NOMO-1 treated with DMSO at 0.1 percent for 48 hours (cell line): Measurements from ENCODE around the gene FARSB.
A peak's percentile ranks its signal among the peaks of the same experiment; 100 is the strongest.

Experiments used
- DNase-seq: peaks from one replicate; lab custom pipeline; 2025; ENCODE audit not compliant: unreplicated experiment; lab: John Stamatoyannopoulos, UW

FARSB gene

DNA sequence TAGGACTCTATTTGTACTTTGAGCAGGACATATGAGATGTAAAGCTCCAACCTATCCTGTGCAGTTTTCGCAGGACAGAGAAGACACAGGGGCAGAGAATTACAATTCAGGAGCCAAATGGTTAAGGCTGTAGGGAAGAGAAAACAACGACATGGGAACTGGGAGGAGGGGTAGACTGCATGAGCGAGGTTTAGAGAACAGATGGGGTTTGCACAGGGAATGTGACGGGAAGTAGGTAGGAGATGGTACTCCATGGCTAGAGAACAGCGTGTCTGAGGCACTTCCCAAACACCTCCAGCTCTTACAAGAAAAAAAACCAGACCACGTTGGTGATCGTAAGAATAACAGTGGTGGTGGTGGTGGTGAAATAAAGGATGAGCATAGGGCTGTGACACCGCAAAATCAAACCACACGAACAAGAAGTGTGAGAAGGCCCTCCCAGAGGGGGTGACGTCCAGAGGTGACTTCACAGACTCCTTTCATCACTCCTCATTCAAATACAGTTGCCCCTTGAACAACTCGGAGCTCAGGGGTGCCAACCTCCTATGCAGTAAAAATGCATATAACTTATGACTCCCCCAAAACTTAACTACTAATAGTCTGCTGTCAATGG is 92.7 kb downstream of the FARSB start:
- no peak for DNase-seq

DNA sequence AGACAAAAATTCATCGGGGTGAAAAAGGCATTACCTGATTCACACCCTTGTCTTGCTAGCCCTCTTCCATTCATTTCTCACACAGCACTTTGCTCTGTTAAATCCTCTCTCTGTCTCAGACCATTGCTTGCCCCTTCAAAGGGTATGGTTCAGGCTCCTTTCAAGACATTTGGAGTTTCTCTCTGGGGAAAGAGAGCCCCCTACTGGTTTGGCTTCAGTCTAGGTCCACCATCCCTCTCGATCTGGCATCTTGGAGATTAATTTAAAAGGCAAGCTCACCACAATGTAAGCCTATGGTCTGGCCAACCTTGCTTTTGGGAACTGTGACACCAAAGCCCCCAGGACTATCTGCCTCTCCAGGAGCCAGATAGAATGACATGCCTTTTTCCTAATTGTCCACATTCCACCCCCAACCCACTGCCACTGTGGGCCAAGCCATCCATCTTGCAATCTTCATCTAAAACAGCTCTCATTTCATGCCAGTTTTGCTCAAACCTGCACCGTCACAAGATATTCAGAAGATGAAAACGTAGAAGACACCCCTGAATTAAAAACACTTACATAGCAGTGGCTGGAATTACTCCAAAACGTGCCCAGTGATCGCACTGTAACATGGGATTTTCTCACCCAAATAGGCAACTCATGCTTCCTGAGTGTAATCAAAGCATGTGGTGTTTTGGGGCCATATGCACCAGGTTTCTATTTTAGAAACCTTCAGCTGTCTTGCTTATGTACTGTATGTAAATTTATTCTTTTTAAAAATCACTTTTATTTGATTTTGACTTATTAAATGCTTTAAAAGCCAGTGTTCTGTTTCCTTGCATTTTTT is 93.9 kb downstream of the FARSB start:
- DNase-seq: peak; percentile 65

DNA sequence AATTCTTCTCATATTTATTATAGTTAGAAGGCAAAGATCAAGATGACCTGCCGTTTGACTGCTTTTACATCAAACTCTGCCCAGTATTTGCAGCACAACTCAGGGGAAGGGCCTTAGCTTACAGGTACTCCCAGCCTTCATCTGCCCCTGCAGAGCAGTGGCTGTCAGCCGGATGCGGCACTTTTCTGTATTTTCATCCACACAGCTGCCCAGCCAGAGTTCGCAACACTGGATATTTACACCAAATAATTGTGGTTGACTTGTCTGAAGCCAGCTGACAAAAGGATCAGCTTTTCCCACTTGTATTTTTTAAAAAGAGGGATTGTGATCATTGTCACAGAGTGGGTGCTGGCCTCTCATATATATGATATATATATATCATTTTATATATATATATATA is 94.7 kb downstream of the FARSB start:
- no peak for DNase-seq

DNA sequence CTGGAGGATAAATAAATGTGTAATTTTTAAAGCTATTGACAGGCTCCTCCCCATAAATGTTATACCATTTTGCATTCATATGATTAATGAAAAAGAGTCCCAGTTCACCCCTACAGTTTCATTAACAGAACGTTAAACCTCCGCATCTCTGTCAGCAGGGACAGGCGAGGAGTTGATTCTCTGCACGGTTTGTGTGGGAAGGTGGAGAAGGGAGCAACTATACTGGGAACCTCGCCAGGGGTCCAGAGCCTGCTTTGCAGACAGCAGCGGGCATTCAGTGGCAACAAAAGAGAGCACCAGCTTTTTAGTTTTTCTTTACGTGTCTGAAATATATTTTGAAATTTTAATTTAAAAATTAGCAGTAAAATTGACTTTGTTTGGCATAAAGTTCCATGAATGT is 101.4 kb downstream of the FARSB start:
- DNase-seq: no peak

DNA sequence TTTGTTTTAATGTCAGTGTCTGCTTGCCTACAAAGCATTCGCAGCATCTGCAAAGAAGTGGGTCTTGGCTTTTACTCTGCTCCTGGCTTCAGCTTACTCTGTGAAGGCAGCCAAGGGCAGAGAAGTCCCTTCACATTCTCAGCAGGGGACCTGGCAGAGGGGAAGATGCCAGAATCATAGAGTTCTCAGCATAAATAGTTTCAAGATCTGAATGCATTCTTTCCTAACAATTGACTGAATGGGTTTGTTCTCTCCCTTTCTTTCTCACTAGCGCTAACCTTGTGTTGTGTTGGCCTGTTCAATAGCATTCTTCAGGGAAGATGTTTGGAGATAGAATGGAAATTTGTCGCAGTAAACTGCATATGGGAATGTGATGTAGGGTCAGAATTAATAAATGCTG is 106.9 kb downstream of the FARSB start:
- no peak for DNase-seq

DNA sequence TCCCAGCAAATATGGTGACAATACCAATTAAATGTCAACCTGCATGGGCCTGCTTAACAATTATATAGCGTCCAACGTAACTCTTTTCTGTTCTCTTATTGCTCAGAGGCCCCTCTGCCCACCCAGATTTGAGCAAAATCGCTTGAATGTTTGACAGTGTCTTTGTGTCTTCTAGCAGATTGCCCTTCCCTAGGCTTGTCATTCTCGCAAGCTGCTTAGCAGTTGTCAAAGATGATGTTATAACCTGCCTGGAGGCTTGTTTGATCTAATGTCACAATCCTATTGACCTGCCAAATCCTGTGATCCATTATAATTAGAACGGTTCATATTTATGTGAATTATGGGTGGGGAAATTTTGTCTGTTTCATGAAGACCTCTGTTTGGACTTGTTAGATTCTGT is 108.8 kb downstream of the FARSB start:
- DNase-seq: no peak

DNA sequence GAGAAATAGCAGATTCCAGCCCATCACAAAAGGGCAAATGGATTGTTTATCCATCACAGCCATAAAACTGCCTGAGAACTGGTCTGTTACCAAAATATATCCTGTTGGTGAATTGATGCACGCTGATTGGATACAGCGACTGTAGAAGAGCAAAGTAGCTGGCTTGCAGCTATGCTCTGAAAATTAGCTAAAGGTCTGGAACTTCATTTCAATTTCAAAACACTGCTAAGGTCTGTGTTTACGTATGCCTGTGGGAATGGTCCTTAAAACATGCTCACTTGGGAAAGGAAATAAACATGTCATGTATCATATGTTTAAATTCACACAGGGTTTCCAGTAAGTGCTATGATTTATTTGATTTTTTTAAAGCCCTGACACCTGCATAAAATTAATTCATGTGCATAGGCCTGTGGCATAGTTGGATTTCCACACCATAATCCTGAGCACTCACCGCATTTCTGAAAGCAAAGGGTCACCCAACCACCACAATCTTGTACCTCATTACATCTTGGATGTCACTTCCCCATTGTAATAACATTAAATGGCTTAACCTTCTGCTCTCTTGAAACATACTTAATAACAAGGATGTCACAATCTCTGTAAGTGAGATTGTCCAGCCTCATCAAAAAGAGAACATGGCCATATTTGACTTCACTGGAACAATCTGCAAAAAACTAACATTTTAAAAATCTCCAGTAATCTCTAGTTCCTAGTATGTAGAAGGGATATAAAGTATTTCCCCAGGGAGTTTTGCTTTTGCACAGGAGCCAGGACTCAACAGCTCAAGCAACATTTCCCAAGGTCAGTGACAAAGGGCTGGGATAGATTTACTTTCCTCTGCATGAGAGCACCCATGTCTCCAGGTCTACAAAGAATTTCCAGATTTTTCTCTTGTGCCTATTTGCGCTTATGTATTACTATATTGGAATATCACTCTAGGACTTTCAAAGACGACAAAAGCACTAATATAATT is 109.8 kb downstream of the FARSB start:
- peak; percentile 90 for DNase-seq

DNA sequence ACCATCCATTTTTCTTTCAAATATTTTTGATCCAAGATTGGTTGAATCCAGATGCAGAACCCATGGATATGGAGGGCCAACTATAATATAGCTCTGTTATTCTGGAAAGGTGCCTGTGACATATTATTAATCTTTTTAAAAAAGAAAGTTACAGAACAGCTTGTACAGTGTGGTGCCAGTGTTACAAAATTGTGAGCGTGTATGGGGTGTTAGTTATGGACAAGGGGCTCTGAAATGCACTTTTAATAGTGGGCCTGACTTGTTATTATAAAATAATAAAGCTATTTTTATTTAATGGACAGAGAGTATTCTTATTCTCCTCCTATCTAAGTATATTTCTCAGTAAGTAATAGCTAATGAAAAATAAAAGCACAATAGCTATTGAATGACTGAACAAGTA is 111.2 kb downstream of the FARSB start:
- DNase-seq: no peak

DNA sequence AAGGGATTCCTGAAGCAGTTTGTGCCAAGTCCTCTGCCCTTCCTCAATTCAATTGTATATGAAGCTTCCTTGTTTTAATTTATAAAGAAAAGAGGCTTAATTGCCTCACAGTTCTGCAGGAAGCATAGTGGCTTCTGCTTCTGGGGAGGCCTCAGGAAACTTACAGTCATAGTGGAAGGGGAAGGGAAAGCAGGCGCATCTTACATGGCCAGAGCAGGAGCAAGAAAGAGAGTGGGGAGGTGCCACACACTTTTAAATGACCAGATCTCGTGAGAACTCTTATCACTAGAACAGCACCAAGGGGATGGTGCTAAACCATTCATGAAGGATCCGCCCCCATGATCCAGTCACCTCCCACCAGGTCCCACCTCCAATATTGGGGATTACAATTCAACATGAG is 117.4 kb downstream of the FARSB start:
- no peak for DNase-seq

DNA sequence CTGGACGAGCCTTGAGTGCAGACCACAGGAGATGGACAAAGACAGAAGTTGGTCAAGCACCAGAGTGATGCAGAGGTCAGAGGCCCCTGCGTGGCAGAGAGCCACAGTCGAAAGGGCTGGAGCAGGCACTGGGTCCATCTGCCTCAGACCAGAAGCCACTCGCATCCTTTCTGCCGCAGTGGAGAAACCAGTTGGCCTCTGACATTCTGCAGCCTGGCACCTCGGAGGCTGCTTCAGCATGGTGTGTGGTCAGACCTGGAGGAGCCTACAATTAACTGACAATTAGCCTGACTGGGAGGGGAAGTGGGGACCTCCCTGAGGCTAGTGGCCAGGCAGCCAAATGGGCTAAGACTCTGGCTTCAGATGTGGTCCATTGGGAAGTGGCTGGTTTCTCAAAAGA is 120.4 kb downstream of the FARSB start:
- DNase-seq: no peak

DNA sequence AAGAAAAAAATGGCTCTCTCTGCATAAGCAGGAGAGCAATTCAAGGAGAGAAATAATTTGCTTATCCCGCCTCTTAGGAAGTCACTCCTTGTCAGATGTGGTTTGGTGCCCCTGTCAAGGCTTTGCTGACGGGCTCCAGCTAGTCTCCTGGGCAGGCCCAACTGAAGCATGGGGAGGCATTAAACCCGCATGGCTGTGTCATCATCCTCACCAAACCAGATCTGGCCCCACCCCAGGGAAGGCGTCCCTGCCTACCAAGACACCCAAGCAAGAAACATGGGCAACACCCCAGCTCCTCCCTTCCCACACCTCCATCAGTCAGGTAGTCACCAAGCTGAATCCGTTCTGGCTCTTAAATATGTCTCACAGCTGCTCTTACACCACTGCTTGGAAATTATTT is 123.6 kb downstream of the FARSB start:
- no peak for DNase-seq

DNA sequence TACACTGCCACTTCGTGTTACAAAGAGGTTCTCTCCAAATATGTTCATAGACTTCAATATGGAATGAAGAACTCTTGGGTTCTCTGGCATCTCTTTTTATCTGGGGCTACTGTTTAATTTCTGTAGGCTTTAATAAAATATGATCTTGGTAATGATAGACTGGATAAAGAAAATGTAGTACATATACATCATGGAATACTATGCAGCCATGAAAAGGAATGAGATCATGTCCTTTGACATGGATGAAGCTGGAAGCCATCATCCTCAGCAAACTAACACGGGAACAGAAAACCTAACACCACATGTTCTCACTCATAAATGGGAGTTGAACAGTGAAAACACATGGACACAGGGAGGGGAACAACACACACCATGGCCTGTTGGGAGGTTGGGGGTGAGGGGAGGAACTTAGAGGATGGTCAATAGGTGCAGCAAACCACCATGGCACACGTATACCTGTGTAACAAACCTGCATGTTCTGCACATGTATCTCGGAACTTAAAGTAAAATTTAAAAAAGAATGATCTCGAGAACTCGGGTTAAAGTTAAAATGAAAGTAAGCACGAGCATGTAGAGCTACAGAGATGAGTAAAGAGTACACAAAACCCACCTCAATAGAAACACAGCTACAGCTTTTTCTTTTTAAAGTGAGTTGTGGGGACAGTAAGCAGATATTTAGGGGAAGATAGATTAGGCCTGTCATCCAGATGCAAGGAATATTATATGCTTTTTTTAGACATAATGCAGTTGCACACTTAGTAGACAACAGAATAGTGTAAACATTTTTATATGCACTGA is 129.2 kb downstream of the FARSB start:
- DNase-seq: no peak

DNA sequence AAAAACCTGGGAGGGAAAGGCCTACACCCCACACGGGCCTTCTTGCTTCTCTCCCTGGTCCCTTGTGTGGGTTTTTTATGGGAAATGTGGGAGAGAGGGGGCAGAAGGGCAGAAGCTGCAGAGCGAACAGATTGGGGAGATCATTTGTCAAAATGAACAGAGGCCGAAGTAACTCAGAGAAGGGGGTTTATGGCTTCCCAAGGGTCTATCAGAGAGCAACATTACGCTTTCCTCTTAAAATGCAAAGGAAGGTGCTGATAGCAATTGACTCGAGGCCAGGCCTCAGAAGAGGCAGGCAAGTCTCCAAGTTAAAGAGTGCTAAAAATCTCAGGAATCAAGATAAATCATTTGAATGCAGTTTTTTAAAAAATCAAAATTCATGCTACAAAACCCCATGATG is 130.1 kb downstream of the FARSB start:
- DNase-seq: no peak

DNA sequence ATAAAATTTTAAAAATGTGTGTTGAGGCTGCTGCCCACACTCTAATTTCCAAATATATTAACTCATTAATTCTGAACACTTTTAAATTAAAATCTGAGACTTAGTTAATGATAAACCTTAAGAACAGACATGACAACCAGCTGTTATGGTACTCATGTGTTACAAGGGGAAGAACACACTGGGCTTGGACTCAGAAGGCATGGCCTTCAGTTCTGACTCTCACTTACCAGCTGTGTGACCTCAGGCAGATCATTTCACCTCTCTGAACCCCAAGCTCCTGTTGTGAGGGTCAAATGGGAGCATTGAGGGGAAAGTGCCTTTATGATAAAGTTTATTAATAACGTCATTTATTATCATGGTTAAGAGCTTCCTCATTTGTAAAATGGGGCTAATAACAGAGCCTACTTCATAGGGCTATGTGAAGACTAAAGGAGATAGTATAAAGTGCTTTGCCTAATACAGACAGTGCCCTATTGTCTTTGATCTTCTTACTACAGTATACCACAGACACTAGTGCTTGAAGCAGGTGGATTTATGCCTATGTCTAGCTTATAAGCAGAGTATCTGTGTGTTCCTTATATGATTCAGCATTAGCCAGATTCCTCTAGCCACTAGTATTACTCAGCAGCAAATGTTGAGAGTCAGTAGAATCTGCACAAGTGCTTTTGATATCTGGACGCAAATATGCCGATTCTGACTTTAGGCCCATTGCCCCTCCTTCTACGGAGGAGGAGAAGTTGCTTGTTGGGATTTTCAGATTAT is 131.9 kb downstream of the FARSB start:
- no peak for DNase-seq

DNA sequence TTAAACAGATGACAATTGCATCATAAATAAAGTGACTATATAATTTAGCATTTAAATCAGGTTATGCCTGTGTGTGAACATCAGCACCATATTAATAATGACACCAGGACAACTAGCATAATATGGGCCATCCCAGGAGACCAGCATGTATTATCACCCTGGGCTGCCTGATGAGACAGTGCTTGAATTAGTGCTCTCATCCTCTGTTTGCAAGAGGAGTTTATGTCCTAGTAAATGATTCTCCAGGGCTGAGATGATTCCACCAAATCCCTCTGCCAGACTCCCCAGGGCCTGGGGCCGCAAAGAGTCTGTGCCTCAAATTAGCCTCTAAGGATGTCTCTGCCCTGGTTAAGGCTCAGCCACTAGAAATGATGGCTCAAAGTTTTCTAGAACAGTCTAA is 133.8 kb downstream of the FARSB start:
- DNase-seq: no peak

DNA sequence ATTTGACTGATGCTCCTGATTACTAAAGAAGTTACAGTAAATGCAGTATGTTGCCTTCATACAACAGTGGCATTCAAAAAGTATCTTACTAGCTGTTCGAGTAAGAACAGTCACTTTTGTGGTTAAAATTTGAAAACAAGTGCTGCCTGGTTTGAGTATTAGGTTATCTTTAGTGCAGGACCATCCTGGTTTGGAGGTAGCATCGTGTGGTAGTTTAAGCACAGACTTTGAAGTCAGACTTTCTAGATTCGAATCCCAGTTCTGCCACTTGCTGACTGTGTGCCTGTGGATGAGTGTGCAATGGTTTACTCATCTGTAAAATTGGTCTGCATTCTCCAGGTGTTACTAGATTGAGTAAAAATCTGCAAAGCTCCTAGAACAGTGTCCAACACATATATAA is 134.8 kb downstream of the FARSB start:
- DNase-seq: no peak
